NK-92 (cell line): Measurements from ENCODE around the gene SPAG16.

ENCODE experiments used
- DNase-seq: peaks from one replicate; lab custom pipeline; 2025; ENCODE audit not compliant: unreplicated experiment; lab: John Stamatoyannopoulos, UW

Gene SPAG16

GRCh38 chr2:214232271-214232670, 948.0 kb downstream of the SPAG16 start:
- no peak for DNase-seq

GRCh38 chr2:214233164-214233563, 948.9 kb downstream of the SPAG16 start:
- no peak for DNase-seq

GRCh38 chr2:214242797-214243196, 958.5 kb downstream of the SPAG16 start:
- no peak for DNase-seq

- no peak for DNase-seq
Observed at GRCh38 chr2:214244847-214245246, 960.6 kb downstream of the SPAG16 start.

- no peak for DNase-seq
Observed at GRCh38 chr2:214246417-214246816, 962.2 kb downstream of the SPAG16 start.

- DNase-seq: no peak
Observed at GRCh38 chr2:214247531-214247930, 963.3 kb downstream of the SPAG16 start.

GRCh38 chr2:214255046-214255445, 970.8 kb downstream of the SPAG16 start:
- DNase-seq: no peak

- DNase-seq: no peak
Observed at GRCh38 chr2:214261683-214262082, 977.4 kb downstream of the SPAG16 start.

GRCh38 chr2:214264171-214264570, 979.9 kb downstream of the SPAG16 start:
- DNase-seq: no peak

- DNase-seq: no peak
Observed at GRCh38 chr2:214265991-214266489, 981.8 kb downstream of the SPAG16 start.

GRCh38 chr2:214277880-214278279, 993.6 kb downstream of the SPAG16 start:
- no peak for DNase-seq

GRCh38 chr2:214286011-214286410, 1001.7 kb downstream of the SPAG16 start:
- DNase-seq: no peak

GRCh38 chr2:214293593-214293992, 1009.3 kb downstream of the SPAG16 start:
- DNase-seq: no peak

GRCh38 chr2:214294426-214294825, 1010.2 kb downstream of the SPAG16 start:
- no peak for DNase-seq

- DNase-seq: no peak
Observed at GRCh38 chr2:214297423-214297822, 1013.2 kb downstream of the SPAG16 start.

- DNase-seq: no peak
Observed at GRCh38 chr2:214310319-214310718, 1026.1 kb downstream of the SPAG16 start.

GRCh38 chr2:214311031-214311533, 1026.8 kb downstream of the SPAG16 start:
- no peak for DNase-seq

- DNase-seq: no peak
Observed at GRCh38 chr2:214311931-214312749, 1027.9 kb downstream of the SPAG16 start.

- no peak for DNase-seq
Observed at GRCh38 chr2:214315324-214315723, 1031.1 kb downstream of the SPAG16 start.

GRCh38 chr2:214320211-214320610, 1035.9 kb downstream of the SPAG16 start:
- DNase-seq: no peak

GRCh38 chr2:214322662-214323061, 1038.4 kb downstream of the SPAG16 start:
- no peak for DNase-seq

GRCh38 chr2:214325404-214325803, 1041.1 kb downstream of the SPAG16 start:
- no peak for DNase-seq

GRCh38 chr2:214328941-214329340, 1044.7 kb downstream of the SPAG16 start:
- DNase-seq: no peak
